Measurements from ENCODE around the gene KCNIP1.

- no peak for TF ChIP-seq TAF1 (IDR thresholded peaks at IDR 0.05; ENCODE audit: low read depth)
- no peak for TF ChIP-seq CREB1 (IDR thresholded peaks at IDR 0.05; ENCODE audit: low read depth)
- TF ChIP-seq REST (IDR thresholded peaks at IDR 0.05; ENCODE audit: low read depth), result peak; percentile 76
- peak; percentile 17; the same call in 1 of the 2 replicates for TF ChIP-seq RAD21 (IDR thresholded peaks at IDR 0.05; ENCODE audit: low read depth)
- no peak for TF ChIP-seq EP300 (IDR thresholded peaks at IDR 0.05; ENCODE audit: borderline replicate concordance)
- no peak for TF ChIP-seq YY1 (IDR thresholded peaks at IDR 0.05; ENCODE audit: low read depth)
- TF ChIP-seq, protein P1, sequence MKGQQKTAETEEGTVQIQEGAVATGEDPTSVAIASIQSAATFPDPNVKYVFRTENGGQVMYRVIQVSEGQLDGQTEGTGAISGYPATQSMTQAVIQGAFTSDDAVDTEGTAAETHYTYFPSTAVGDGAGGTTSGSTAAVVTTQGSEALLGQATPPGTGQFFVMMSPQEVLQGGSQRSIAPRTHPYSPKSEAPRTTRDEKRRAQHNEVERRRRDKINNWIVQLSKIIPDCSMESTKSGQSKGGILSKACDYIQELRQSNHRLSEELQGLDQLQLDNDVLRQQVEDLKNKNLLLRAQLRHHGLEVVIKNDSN (IDR thresholded peaks at IDR 0.05), result no peak
- TF ChIP-seq TCF12 (IDR thresholded peaks at IDR 0.05; ENCODE audit: low read depth), result no peak
- no peak for TF ChIP-seq ZBTB7A (IDR thresholded peaks at IDR 0.05; ENCODE audit: low read depth)
- TF ChIP-seq CEBPB (IDR thresholded peaks at IDR 0.05), result no peak
- TF ChIP-seq, protein P2, sequence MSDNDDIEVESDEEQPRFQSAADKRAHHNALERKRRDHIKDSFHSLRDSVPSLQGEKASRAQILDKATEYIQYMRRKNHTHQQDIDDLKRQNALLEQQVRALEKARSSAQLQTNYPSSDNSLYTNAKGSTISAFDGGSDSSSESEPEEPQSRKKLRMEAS (IDR thresholded peaks at IDR 0.05), result no peak
Measured at GRCh38 chr5:170552621-170553115, 48.8 kb downstream of the KCNIP1 start.

Data from Ishikawa (cell line).